Trophoblast cell (in vitro differentiated cells and primary cell): ENCODE measurements around the gene PLA2G4C.
"Not testable (repeated sequence)": the region's sequence is repeated elsewhere in the genome, so short reads cannot be mapped to it uniquely, and the experiment has no call there.

Experiments used
- DNase-seq, 2 donors: peaks; one replicate each; pipeline ENCODE4 v3.0.0-alpha.2; 2016
- H2AFZ ChIP-seq: 2 replicates; pipeline ENCODE4 v1.6.1; 2013; ENCODE audit warnings: low read length, moderate library complexity, mild to moderate bottlenecking; ENCODE audit not compliant: insufficient read depth, poor library complexity
- H2AK5ac ChIP-seq: 2 replicates; pipeline ENCODE4 v1.6.1; 2013; ENCODE audit warnings: mild to moderate bottlenecking, low read length
- H2BK120ac ChIP-seq: 2 replicates; pipeline ENCODE4 v1.6.1; 2013; ENCODE audit warnings: low read length, mild to moderate bottlenecking, moderate library complexity; ENCODE audit not compliant: insufficient read depth, poor library complexity
- H2BK12ac ChIP-seq: 2 replicates; pipeline ENCODE4 v1.6.1; 2013; ENCODE audit warnings: mild to moderate bottlenecking, low read length, moderate library complexity
- H2BK5ac ChIP-seq: 2 replicates; pipeline ENCODE4 v1.6.1; 2013; ENCODE audit warnings: low read length, low read depth, moderate library complexity, mild to moderate bottlenecking; ENCODE audit not compliant: poor library complexity
- H3K14ac ChIP-seq: 2 replicates; pipeline ENCODE4 v1.6.1; 2013; ENCODE audit warnings: mild to moderate bottlenecking, low read length
- H3K18ac ChIP-seq: 2 replicates; pipeline ENCODE4 v1.6.1; 2013; ENCODE audit warnings: mild to moderate bottlenecking, low read length
- H3K23ac ChIP-seq: 2 replicates; pipeline ENCODE4 v1.6.1; 2013; ENCODE audit warnings: low read length
- H3K27ac ChIP-seq: 2 replicates; pipeline ENCODE4 v1.5.1; 2013; ENCODE audit warnings: low read depth, mild to moderate bottlenecking, inconsistent platforms, low read length, moderate library complexity
- H3K27me3 ChIP-seq: 2 replicates; pipeline ENCODE4 v1.6.1; 2013; ENCODE audit warnings: inconsistent platforms, mild to moderate bottlenecking, low read length, moderate library complexity; ENCODE audit not compliant: insufficient read depth
- H3K36me3 ChIP-seq, 2 experiments: 1 replicate in 1 of 2; 2 replicates in 1 of 2; pipeline ENCODE4 v1.6.1; 2013; ENCODE audit warnings: low read length in 2 of 2, mild to moderate bottlenecking in 2 of 2, moderate library complexity in 1 of 2; ENCODE audit not compliant: insufficient read depth in 2 of 2, control insufficient read depth in 1 of 2
- H3K4ac ChIP-seq: 2 replicates; pipeline ENCODE4 v1.6.1; 2013; ENCODE audit warnings: low read depth, mild to moderate bottlenecking, low read length, moderate library complexity
- H3K4me1 ChIP-seq, 2 experiments: 1 replicate in 1 of 2; 2 replicates in 1 of 2; pipeline ENCODE4 v1.6.1; 2013; ENCODE audit warnings: low read length in 2 of 2, mild to moderate bottlenecking in 2 of 2, moderate library complexity in 1 of 2; ENCODE audit not compliant: insufficient read depth in 2 of 2, control insufficient read depth in 1 of 2
- H3K4me2 ChIP-seq: 2 replicates; pipeline ENCODE4 v1.6.1; 2013; ENCODE audit warnings: inconsistent platforms, mild to moderate bottlenecking, low read length, moderate library complexity
- H3K4me3 ChIP-seq: 2 replicates; pipeline ENCODE4 v1.5.1; 2013; ENCODE audit warnings: mild to moderate bottlenecking, low read depth, low read length, inconsistent platforms
- H3K79me1 ChIP-seq: one replicate; pipeline ENCODE4 v1.6.1; 2013; ENCODE audit warnings: low read length
- H3K79me2 ChIP-seq: 2 replicates; pipeline ENCODE4 v1.6.1; 2013; ENCODE audit warnings: low read length, mild to moderate bottlenecking; ENCODE audit not compliant: control insufficient read depth, insufficient read depth, poor library complexity
- H3K9ac ChIP-seq: 2 replicates; pipeline ENCODE4 v1.6.1; 2013; ENCODE audit warnings: mild to moderate bottlenecking, low read length
- H3K9me3 ChIP-seq: 2 replicates; pipeline ENCODE4 v1.6.1; 2013; ENCODE audit warnings: low read depth, mild to moderate bottlenecking, control low read depth, inconsistent platforms, low read length; ENCODE audit not compliant: insufficient read depth
- H4K12ac ChIP-seq: 2 replicates; pipeline ENCODE4 v1.6.1; 2013; ENCODE audit warnings: low read depth, mild to moderate bottlenecking, low read length, moderate library complexity
- H4K8ac ChIP-seq: 2 replicates; pipeline ENCODE4 v1.6.1; 2013; ENCODE audit warnings: low read depth, mild to moderate bottlenecking, low read length, moderate library complexity
- H4K91ac ChIP-seq: one replicate; pipeline ENCODE4 v1.6.1; 2013; ENCODE audit warnings: low read depth, mild to moderate bottlenecking, low read length, moderate library complexity
- WGBS: extraction: QIAGEN DNeasy Blood & Tissue Kit; methylation state at CpG from one replicate; pipeline ENCODE4 v1.1.7; 2013; ENCODE audit warnings: missing lambda C conversion rate; ENCODE audit not compliant: insufficient read length, insufficient coverage; ENCODE audit errors: extremely low coverage; 5-methylcytosine and 5-hydroxymethylcytosine counted together

Gene PLA2G4C

GRCh38 chr19:48085076-48085475, 25.5 kb downstream of the PLA2G4C start:
- Histone ChIP-seq H2AFZ (no peak overlapping the region), H2BK120ac (no peak overlapping the region), H3K14ac (no peak overlapping the region), H3K23ac (no peak overlapping the region), H3K9me3 (peaks cover 2% of the 10 kb centered on the region), H3K79me2 (no peaks in the 10 kb centered on the region), H2BK5ac (no peak overlapping the region), H4K12ac (no peak overlapping the region), H3K4me1 (no peaks in the 10 kb centered on the region), H4K91ac (no peak overlapping the region), H3K36me3 (no peaks in the 10 kb centered on the region), H3K79me1 (no peaks in the 10 kb centered on the region), H3K4me2 (no peak overlapping the region), H3K27me3 (no peaks in the 10 kb centered on the region), H3K18ac (no peak overlapping the region), H4K8ac (no peak overlapping the region), H3K9ac (no peak overlapping the region), H2AK5ac (no peak overlapping the region), H2BK12ac (no peak overlapping the region), H3K4me3 (no peak overlapping the region), H3K27ac (no peak overlapping the region), H3K4ac (no peak overlapping the region)
- WGBS, result no CpG with 5 or more reads among the region's 3 CpGs
- DNase-seq, result no peak

- WGBS, result no CpG with 5 or more reads among the region's 5 CpGs
- no peak overlapping the region for H3K4ac ChIP-seq
These were observed 29.5 kb downstream of the PLA2G4C start for GRCh38 chr19:48081106-48081505.

DNA sequence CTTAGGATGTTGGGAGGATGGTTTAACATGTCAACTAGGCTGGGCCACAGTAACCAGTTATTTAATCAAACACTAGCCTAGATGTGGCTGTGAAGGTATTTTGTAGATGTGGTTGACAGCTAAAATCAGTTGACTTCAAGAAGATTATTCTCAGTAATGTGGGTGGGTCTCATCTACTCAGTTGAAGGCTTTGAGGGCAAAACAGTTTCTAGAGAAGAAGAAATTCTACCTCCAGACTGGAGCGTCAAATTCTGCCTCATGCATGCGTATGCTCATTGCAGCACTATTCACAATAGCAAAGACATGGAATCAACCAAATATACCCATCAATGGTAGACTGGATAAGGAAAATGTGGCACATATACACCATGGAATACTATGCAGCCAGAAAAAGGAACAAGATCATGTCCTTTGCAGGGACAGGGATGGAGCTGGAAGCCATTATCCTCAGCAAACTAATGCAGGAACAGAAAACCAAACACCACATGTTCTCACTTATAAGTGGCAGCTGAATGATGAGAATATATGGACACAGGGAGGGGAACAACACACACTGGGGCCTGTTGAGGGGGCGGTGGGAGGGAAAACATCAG, 40.3 kb downstream of the PLA2G4C start:
- not testable (repeated sequence) for H2AK5ac ChIP-seq, H3K79me2 ChIP-seq, H3K36me3 ChIP-seq, H3K9ac ChIP-seq, H3K27ac ChIP-seq, H3K23ac ChIP-seq, H4K8ac ChIP-seq, H3K14ac ChIP-seq, H2BK120ac ChIP-seq, H3K4ac ChIP-seq, H3K4me1 ChIP-seq, H4K91ac ChIP-seq, H3K27me3 ChIP-seq, H3K18ac ChIP-seq, H3K4me3 ChIP-seq, H4K12ac ChIP-seq, H3K4me2 ChIP-seq, H2BK5ac ChIP-seq, DNase-seq, H2AFZ ChIP-seq, H3K9me3 ChIP-seq, H3K79me1 ChIP-seq, H2BK12ac ChIP-seq
- WGBS, result no CpG with 5 or more reads among the region's 3 CpGs

More at GRCh38 chr19:48081106-48081505, 29.5 kb downstream of the PLA2G4C start:
- no peaks in the 10 kb centered on the region for H3K36me3 ChIP-seq
- H2BK120ac ChIP-seq, result no peak overlapping the region
- H3K27me3 ChIP-seq, result no peaks in the 10 kb centered on the region
- no peak overlapping the region for H3K9ac ChIP-seq
- no peak overlapping the region for H3K4me3 ChIP-seq
- H4K8ac ChIP-seq, result no peak overlapping the region
- DNase-seq, result no peak
- H2BK5ac ChIP-seq, result no peak overlapping the region
- H3K23ac ChIP-seq, result no peak overlapping the region
- no peak overlapping the region for H3K14ac ChIP-seq
- no peak overlapping the region for H3K18ac ChIP-seq
- no peak overlapping the region for H2BK12ac ChIP-seq
- H3K9me3 ChIP-seq, result peaks cover 2% of the 10 kb centered on the region
- H2AK5ac ChIP-seq, result no peak overlapping the region
- no peaks in the 10 kb centered on the region for H3K79me1 ChIP-seq
- no peak overlapping the region for H3K4me2 ChIP-seq
- H3K4me1 ChIP-seq, result no peaks in the 10 kb centered on the region
- H3K79me2 ChIP-seq, result no peaks in the 10 kb centered on the region
- no peak overlapping the region for H4K12ac ChIP-seq
- no peak overlapping the region for H4K91ac ChIP-seq
- no peak overlapping the region for H2AFZ ChIP-seq
- H3K27ac ChIP-seq, result no peak overlapping the region

- Histone ChIP-seq H3K23ac (no peak overlapping the region), H3K27ac (no peak overlapping the region), H3K36me3 (no peaks in the 10 kb centered on the region), H3K18ac (no peak overlapping the region), H2BK5ac (no peak overlapping the region), H3K4me1 (no peaks in the 10 kb centered on the region), H4K12ac (no peak overlapping the region), H4K8ac (no peak overlapping the region), H3K4me3 (no peak overlapping the region), H2BK12ac (no peak overlapping the region), H2AK5ac (no peak overlapping the region), H4K91ac (no peak overlapping the region), H3K79me2 (no peaks in the 10 kb centered on the region), H2AFZ (no peak overlapping the region), H3K9ac (no peak overlapping the region), H3K4me2 (no peak overlapping the region), H3K14ac (no peak overlapping the region), H3K79me1 (no peaks in the 10 kb centered on the region), H3K9me3 (no peaks in the 10 kb centered on the region), H2BK120ac (no peak overlapping the region), H3K4ac (no peak overlapping the region), H3K27me3 (no peaks in the 10 kb centered on the region)
- DNase-seq, result no peak
- WGBS, result no CpG with 5 or more reads among the region's 2 CpGs
These were observed 41.2 kb downstream of the PLA2G4C start for GRCh38 chr19:48069435-48069834.
